Smooth muscle cell (in vitro differentiated cells): ENCODE measurements around the gene INO80D. TPM values are rescaled to one million over a fixed set of nuclear protein-coding genes. Genes with fewer than 3 reads are reported as not detected.
"Not testable (repeated sequence)": the region's sequence is repeated elsewhere in the genome, so short reads cannot be mapped to it uniquely, and the experiment has no call there.

Experiments used
- DNase-seq: peaks from one replicate; lab custom pipeline; 2025; ENCODE audit not compliant: unreplicated experiment; lab: John Stamatoyannopoulos, UW
- H2AFZ ChIP-seq: fragments of 200-600 bp; sonication (generic); 2 replicates; pipeline ENCODE4 v1.6.0; 2016; ENCODE audit warnings: antibody characterized with exemption, low read depth, mild to moderate bottlenecking
- H3F3A ChIP-seq: fragments of 200-600 bp; sonication (generic); 2 replicates; pipeline ENCODE4 v1.6.0; 2017; ENCODE audit warnings: antibody characterized with exemption, low read depth
- H3K27ac ChIP-seq: fragments of 200-600 bp; sonication (generic); 2 replicates; pipeline ENCODE4 v1.5.1; 2016; ENCODE audit warnings: low read depth, mild to moderate bottlenecking
- H3K27me3 ChIP-seq: fragments of 200-600 bp; sonication (generic); 2 replicates; pipeline ENCODE4 v1.6.1; 2016; ENCODE audit warnings: low read depth, mild to moderate bottlenecking
- H3K36me3 ChIP-seq: fragments of 200-600 bp; sonication (generic); 2 replicates; pipeline ENCODE4 v1.5.1; 2016; ENCODE audit warnings: low read depth
- H3K4me1 ChIP-seq: fragments of 200-600 bp; sonication (generic); 2 replicates; pipeline ENCODE4 v1.5.1; 2016; ENCODE audit warnings: low read depth
- H3K4me2 ChIP-seq: fragments of 200-600 bp; sonication (generic); 2 replicates; pipeline ENCODE4 v1.6.0; 2016; ENCODE audit warnings: mild to moderate bottlenecking
- H3K4me3 ChIP-seq: fragments of 200-600 bp; sonication (generic); 2 replicates; pipeline ENCODE4 v1.5.1; 2016; ENCODE audit warnings: mild to moderate bottlenecking
- H3K79me2 ChIP-seq: fragments of 200-600 bp; sonication (generic); 2 replicates; pipeline ENCODE4 v1.6.0; 2016; ENCODE audit warnings: low read depth, mild to moderate bottlenecking
- H3K9ac ChIP-seq: fragments of 200-600 bp; sonication (generic); 2 replicates; pipeline ENCODE4 v1.6.0; 2016; ENCODE audit warnings: low read depth
- H3K9me3 ChIP-seq: fragments of 200-600 bp; sonication (generic); replicated peaks from 2 replicates; pipeline ENCODE4 v1.5.1; 2016; ENCODE audit warnings: low read depth
- H4K20me1 ChIP-seq: fragments of 200-600 bp; sonication (generic); 2 replicates; pipeline ENCODE4 v1.6.0; 2016; ENCODE audit warnings: low read depth
- CTCF ChIP-seq: fragments of 200-600 bp; sonication (generic); IDR thresholded peaks from 2 replicates; pipeline ENCODE4 v1.5.1; 2017; ENCODE audit warnings: borderline replicate concordance, mild to moderate bottlenecking, antibody characterized with exemption; ENCODE audit not compliant: insufficient read depth, poor library complexity, severe bottlenecking
- WGBS: methylation state at CpG from one replicate; pipeline ENCODE4 v1.1.7; 2016; ENCODE audit warnings: low lambda C conversion rate; 5-methylcytosine and 5-hydroxymethylcytosine counted together
- polyA plus RNA-seq: library from polyadenylated mRNA; unstranded; fragments of >200 nt; fragmentation: Nextera tagmentation; extraction: Ambion mirVana; gene quantifications from 2 replicates; pipeline ENCODE4 v1.2.1, GENCODE V29; 2016
- total RNA-seq: library from RNA; depleted of rRNA; stranded (reverse); fragments of >200 nt; gene quantifications from 2 replicates; pipeline ENCODE4 v1.2.3, GENCODE V29; 2014

The INO80D gene
- total and polyA plus RNA-seq, 2 experiments from 2014 or later: 1.4 to 9.1 TPM

GRCh38 chr2:205994344-205994743 is 91.6 kb downstream of the INO80D start:
- Histone ChIP-seq H3K4me2 (no peak overlapping the region), H4K20me1 (no peaks in the 10 kb centered on the region), H3K27me3 (no peaks in the 10 kb centered on the region), H3K4me3 (no peak overlapping the region), H3K79me2 (no peaks in the 10 kb centered on the region), H3K27ac (no peak overlapping the region), H2AFZ (no peak overlapping the region), H3K4me1 (no peaks in the 10 kb centered on the region), H3K9me3 (no peaks in the 10 kb centered on the region), H3K9ac (no peak overlapping the region), H3F3A (no peaks in the 10 kb centered on the region), H3K36me3 (no peaks in the 10 kb centered on the region)
- 98% methylated on average over 2 of the region's 2 CpGs for WGBS
- TF ChIP-seq CTCF: no peak
- DNase-seq: no peak

DNA sequence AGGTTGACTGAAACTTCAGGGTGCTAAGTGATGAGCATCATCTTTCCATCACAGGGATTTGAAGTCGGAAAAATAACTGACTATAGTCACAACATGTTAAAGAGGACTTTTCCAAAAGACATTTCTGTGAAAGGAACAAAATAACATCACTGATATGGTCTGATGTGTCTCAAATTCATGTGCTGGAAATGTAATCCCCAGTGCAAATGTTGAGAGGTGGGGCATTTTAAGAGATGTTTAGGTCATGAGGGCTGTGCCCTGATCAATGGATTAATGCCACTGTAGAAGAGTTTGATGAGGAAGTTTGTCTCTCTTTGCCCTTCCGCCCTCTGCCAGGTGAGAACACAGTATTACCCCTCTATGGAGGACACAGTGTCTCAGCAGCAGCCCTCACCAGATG is 95.9 kb downstream of the INO80D start:
- Histone ChIP-seq H3K9me3 (no peaks in the 10 kb centered on the region), H2AFZ (no peak overlapping the region), H3K27ac (no peak overlapping the region), H3K4me3 (no peak overlapping the region), H3K27me3 (no peaks in the 10 kb centered on the region), H3K4me2 (no peak overlapping the region), H3K9ac (no peak overlapping the region), H3F3A (no peaks in the 10 kb centered on the region), H3K4me1 (no peaks in the 10 kb centered on the region), H4K20me1 (no peaks in the 10 kb centered on the region), H3K36me3 (no peaks in the 10 kb centered on the region), H3K79me2 (no peaks in the 10 kb centered on the region)
- DNase-seq: no peak
- no peak for TF ChIP-seq CTCF
- 98% methylated on average over 2 of the region's 2 CpGs for WGBS

DNA sequence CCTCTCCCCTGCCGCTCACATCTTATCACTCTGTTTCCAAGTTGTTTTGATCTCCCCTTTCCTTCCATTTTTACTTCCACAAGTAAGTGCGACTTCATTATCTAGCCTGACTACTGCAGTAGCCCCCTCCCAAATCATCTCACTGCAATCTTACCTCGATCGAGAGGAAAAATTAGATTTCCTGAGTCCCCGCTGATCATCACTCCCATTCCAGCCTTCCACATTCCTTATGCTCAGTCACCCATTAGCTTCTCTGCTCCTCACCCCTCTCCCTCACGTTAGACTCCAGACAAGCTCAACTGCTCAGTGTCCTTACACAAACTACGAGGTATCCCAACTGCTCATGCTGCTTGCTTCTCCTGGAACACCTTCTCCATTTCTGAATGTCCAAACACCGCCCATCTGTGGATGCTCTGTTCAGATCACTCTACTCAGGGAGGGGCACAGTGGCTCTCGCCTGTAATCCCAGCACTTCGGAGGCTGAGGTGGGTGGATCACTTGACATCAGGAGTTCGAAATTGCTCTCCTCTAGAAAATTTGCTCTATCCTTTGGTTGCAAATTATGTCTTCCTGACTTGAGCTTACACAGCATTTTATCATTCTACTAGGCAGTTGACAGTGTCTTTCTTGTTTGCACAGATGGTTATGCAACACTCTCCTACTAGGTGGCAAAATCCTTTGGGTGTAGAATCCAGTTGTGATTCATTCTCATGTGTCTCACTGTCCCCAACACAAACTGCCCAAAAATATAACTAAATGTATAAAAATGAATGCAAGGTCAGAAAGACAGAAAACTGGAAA is 96.5 kb downstream of the INO80D start:
- no peaks in the 10 kb centered on the region for H3K27me3 ChIP-seq
- WGBS: 96% methylated on average over 11 of the region's 11 CpGs
- no peak for TF ChIP-seq CTCF
- no peaks in the 10 kb centered on the region for H4K20me1 ChIP-seq
- H2AFZ ChIP-seq: no peak overlapping the region
- no peak for DNase-seq
- no peaks in the 10 kb centered on the region for H3K4me1 ChIP-seq
- no peak overlapping the region for H3K9ac ChIP-seq
- no peaks in the 10 kb centered on the region for H3K79me2 ChIP-seq
- no peaks in the 10 kb centered on the region for H3K9me3 ChIP-seq
- H3K27ac ChIP-seq: no peak overlapping the region
- no peak overlapping the region for H3K4me2 ChIP-seq
- H3K36me3 ChIP-seq: no peaks in the 10 kb centered on the region
- no peak overlapping the region for H3K4me3 ChIP-seq
- H3F3A ChIP-seq: no peaks in the 10 kb centered on the region

DNA sequence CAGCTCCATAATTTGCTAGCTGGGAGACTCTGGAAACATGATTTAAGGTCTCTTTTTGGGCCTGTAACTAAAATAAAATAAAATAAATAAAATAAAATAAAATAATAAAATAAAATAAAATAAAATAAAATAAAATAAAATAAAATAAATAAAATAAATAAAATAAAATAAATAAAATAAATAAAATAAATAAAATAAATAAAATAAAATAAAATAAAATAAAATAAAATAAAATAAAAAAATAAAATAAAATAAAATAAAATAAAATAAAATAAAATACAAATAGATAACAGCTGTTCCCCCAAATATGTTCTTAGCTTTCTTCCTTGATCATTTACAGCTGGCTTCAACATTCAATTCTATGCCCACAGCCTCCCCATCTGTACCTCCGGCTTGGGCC is 97.3 kb downstream of the INO80D start:
- DNase-seq, H3K79me2 ChIP-seq, H3F3A ChIP-seq, H3K27me3 ChIP-seq, H3K9me3 ChIP-seq, H4K20me1 ChIP-seq, H3K4me3 ChIP-seq, H3K4me2 ChIP-seq, H2AFZ ChIP-seq, H3K27ac ChIP-seq, H3K9ac ChIP-seq, H3K36me3 ChIP-seq, H3K4me1 ChIP-seq: not testable (repeated sequence)
- 100% methylated on average over 1 of the region's 1 CpG for WGBS
